ENCODE data around the gene F7. TPM values are rescaled to one million over a fixed set of nuclear protein-coding genes. Genes with fewer than 3 reads are reported as not detected.

F7 gene
- total and polyA plus RNA-seq, 2 donors (not counting 1 experiment from before 2014, with no cell fraction given) = not detected

DNA sequence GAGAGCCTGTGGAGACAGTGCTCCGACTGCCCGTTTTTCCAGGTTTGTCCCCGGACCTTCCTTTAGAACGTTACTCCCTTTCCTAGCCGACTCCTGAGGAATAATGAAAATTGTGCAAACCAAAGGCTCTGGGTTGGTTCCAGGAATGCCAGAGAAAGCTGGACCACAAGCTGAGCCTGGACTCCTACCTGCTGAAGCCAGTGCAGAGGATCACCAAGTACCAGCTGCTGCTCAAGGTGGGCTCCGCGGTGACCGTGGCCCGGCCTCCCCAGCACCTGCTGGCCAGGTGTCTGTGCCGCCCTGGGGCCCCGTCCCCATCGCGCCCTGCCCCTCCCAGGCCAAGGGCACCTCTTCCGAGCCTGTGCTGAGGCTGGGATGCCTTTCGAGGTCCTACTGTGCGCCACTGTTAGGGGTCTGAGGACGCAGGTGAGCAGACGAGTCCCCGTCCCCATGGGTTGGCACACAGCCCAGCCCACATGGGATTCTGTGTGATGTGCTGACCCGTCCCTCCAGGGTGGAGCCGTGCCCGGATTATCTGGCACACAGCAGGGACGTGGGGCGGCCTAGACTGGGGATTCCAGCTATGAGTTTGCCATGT lies 20.5 kb upstream of the F7 start:
- Histone ChIP-seq H3K9ac (ENCODE audit: low read length) (no peak overlapping the region), H3K9me3 (ENCODE audit: control extremely low read depth in 1 of 3, control insufficient read depth in 2 of 3, insufficient read depth in 1 of 3, low read length in 2 of 3) (peaks cover 0 to 28% (median 0%) of the 10 kb centered on the region in 3 donors), H3K36me3 (replicated peaks in 1 of 2; ENCODE audit: control extremely low read depth in 1 of 2, control insufficient read depth in 1 of 2, extremely low read depth in 1 of 2, insufficient read depth in 2 of 2, low read length in 1 of 2) (no peaks in the 10 kb centered on the region), H3K27me3 (replicated peaks in 1 of 4; ENCODE audit: control extremely low read depth in 1 of 4, control insufficient read depth in 3 of 4, insufficient read depth in 4 of 4, low read length in 3 of 4) (no peaks in the 10 kb centered on the region), H3K79me2 (ENCODE audit: control insufficient read depth, insufficient read depth, low read length) (no peaks in the 10 kb centered on the region), H3K27ac (ENCODE audit: low read length in 2 of 2) (no peak overlapping the region), H3K4me2 (replicated peaks; ENCODE audit: low read depth, low read length, poor library complexity, severe bottlenecking) (no peak overlapping the region), H2AFZ (ENCODE audit: insufficient read depth, low read depth, low read length, poor library complexity, severe bottlenecking) (no peak overlapping the region), H3K4me3 (ENCODE audit: control extremely low read depth in 1 of 5, extremely low read depth in 1 of 5, insufficient read depth in 1 of 5, low read depth in 2 of 5, low read length in 4 of 5) (no peak overlapping the region), H3K4me1 (ENCODE audit: control insufficient read depth in 2 of 2, insufficient read depth in 2 of 2, low read length in 2 of 2) (no peaks in the 10 kb centered on the region), H4K20me1 (ENCODE audit: control insufficient read depth, insufficient read depth, low read length, poor library complexity, severe bottlenecking) (no peaks in the 10 kb centered on the region)
- Mint-ChIP-seq H3K4me1 (no peaks in the 10 kb centered on the region), H3K27ac (no peak overlapping the region), H3K4me3 (no peak overlapping the region), H3K9me3 (ENCODE audit: insufficient read depth) (no peaks in the 10 kb centered on the region), H3K27me3 (no peaks in the 10 kb centered on the region)
- ATAC-seq (ENCODE audit: low read depth) = no peak
- TF ChIP-seq, protein P1, sequence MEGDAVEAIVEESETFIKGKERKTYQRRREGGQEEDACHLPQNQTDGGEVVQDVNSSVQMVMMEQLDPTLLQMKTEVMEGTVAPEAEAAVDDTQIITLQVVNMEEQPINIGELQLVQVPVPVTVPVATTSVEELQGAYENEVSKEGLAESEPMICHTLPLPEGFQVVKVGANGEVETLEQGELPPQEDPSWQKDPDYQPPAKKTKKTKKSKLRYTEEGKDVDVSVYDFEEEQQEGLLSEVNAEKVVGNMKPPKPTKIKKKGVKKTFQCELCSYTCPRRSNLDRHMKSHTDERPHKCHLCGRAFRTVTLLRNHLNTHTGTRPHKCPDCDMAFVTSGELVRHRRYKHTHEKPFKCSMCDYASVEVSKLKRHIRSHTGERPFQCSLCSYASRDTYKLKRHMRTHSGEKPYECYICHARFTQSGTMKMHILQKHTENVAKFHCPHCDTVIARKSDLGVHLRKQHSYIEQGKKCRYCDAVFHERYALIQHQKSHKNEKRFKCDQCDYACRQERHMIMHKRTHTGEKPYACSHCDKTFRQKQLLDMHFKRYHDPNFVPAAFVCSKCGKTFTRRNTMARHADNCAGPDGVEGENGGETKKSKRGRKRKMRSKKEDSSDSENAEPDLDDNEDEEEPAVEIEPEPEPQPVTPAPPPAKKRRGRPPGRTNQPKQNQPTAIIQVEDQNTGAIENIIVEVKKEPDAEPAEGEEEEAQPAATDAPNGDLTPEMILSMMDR (IDR thresholded peaks at IDR 0.05) = no peak
- TF ChIP-seq EZH2 (IDR thresholded peaks at IDR 0.05; ENCODE audit: borderline replicate concordance, insufficient read depth, low read depth, low read length, poor library complexity, severe bottlenecking) = no peak
- DNase-seq = no peak
- CTCF ChIA-PET = no interaction called here
- intact Hi-C loops (cut with micrococcal nuclease) = no loop called here
- POLR2A ChIA-PET = no interaction called here
- 92% methylated on average over 22 of the region's 24 CpGs for whole genome bisulfite sequencing (ENCODE audit: insufficient coverage)

DNA sequence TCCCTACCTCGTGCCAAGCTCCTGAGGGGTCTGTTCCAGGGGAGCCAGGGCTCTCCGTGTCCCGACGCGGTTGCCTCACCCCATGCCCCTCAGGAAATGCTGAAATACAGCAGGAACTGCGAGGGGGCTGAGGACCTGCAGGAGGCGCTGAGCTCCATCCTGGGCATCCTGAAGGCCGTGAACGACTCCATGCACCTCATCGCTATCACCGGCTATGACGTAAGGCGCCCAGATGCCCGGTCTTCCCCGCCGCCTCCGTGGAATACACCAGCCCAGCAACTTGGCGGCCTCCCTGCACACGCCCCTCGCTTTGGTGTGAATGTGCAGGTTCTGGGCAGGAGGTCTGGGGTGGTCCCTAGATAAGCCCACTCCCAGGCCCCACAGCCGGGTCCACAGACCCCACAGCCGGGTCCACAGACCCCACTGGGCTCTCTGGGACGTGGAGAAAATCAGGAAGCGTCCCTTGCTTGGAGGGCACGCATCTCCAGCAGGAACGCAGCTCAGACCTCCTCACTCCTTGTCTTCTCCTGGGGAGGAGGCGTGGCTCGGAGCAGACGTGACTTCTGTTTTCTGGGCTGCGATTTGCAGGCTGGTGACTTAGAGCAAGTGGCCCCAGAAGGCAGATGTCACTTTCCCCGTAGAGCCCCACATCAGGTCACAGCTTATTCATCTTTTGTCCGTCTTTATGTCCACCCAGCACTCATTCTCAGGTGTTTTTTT lies 19.4 kb upstream of the F7 start:
- Histone ChIP-seq H3K9ac (ENCODE audit: low read length) (no peak overlapping the region), H3K9me3 (ENCODE audit: control extremely low read depth in 1 of 3, control insufficient read depth in 2 of 3, insufficient read depth in 1 of 3, low read length in 2 of 3) (peaks cover 0 to 25% (median 0%) of the 10 kb centered on the region in 3 donors), H3K36me3 (replicated peaks in 1 of 2; ENCODE audit: control extremely low read depth in 1 of 2, control insufficient read depth in 1 of 2, extremely low read depth in 1 of 2, insufficient read depth in 2 of 2, low read length in 1 of 2) (no peaks in the 10 kb centered on the region), H3K4me1 (ENCODE audit: control insufficient read depth in 2 of 2, insufficient read depth in 2 of 2, low read length in 2 of 2) (no peaks in the 10 kb centered on the region), H3K4me2 (replicated peaks; ENCODE audit: low read depth, low read length, poor library complexity, severe bottlenecking) (no peak overlapping the region), H4K20me1 (ENCODE audit: control insufficient read depth, insufficient read depth, low read length, poor library complexity, severe bottlenecking) (no peaks in the 10 kb centered on the region), H3K27ac (ENCODE audit: low read length in 2 of 2) (no peak overlapping the region), H2AFZ (ENCODE audit: insufficient read depth, low read depth, low read length, poor library complexity, severe bottlenecking) (no peak overlapping the region), H3K4me3 (ENCODE audit: control extremely low read depth in 1 of 5, extremely low read depth in 1 of 5, insufficient read depth in 1 of 5, low read depth in 2 of 5, low read length in 4 of 5) (no peak overlapping the region), H3K27me3 (replicated peaks in 1 of 4; ENCODE audit: control extremely low read depth in 1 of 4, control insufficient read depth in 3 of 4, insufficient read depth in 4 of 4, low read length in 3 of 4) (no peaks in the 10 kb centered on the region), H3K79me2 (ENCODE audit: control insufficient read depth, insufficient read depth, low read length) (no peaks in the 10 kb centered on the region)
- intact Hi-C loops (cut with micrococcal nuclease) = no loop called here
- TF ChIP-seq, protein P1 (IDR thresholded peaks at IDR 0.05) = no peak
- no peak for TF ChIP-seq EZH2 (IDR thresholded peaks at IDR 0.05; ENCODE audit: borderline replicate concordance, insufficient read depth, low read depth, low read length, poor library complexity, severe bottlenecking)
- ChIA-PET CTCF (no interaction called here), POLR2A (no interaction called here)
- WGBS (ENCODE audit: insufficient coverage) = 92% methylated on average over 29 of the region's 32 CpGs
- Mint-ChIP-seq H3K27ac (no peak overlapping the region), H3K27me3 (no peaks in the 10 kb centered on the region), H3K9me3 (ENCODE audit: insufficient read depth) (no peaks in the 10 kb centered on the region), H3K4me1 (no peaks in the 10 kb centered on the region), H3K4me3 (no peak overlapping the region)
- DNase-seq (no peak), ATAC-seq (ENCODE audit: low read depth) (no peak)

Data from B cell (primary cell).